A549 treated with Hydrocortisone at 1 μM for 4 hours (cell line): ENCODE data around the gene RABEPK. TPM values are rescaled to one million over a fixed set of nuclear protein-coding genes. Genes with fewer than 3 reads are reported as not detected.

Experiments
- total RNA-seq: library from RNA; stranded (reverse); fragments of 200-300 nt; extraction: Qiagen RNA extraction; gene quantifications from 5 replicates; pipeline ENCODE4 v1.2.3, GENCODE V29; 2022

Gene RABEPK
- 35.5 to 42.6 TPM (median 40.4 TPM) in 5 replicates for total RNA-seq

GRCh38 chr9:125200216-125201047 is at the start of gene RABEPK:
Gene RABEPK, plus strand, starts transcription at chr9:125200542. Its CDS starts 2,472 bp downstream, at chr9:125203014.

GRCh38 chr9:125189361-125190289 is 10.7 kb upstream of the RABEPK start, which contains the start of gene PPP6C:
Gene PPP6C, minus strand, starts transcription at chr9:125189803. Its CDS starts 85 bp downstream, at chr9:125189718.

GRCh38 chr9:125241000-125241862 is 40.9 kb downstream of the RABEPK start, which contains the start of gene HSPA5:
Gene HSPA5, minus strand, starts transcription at chr9:125241343. Its CDS starts 217 bp downstream, at chr9:125241126.

GRCh38 chr9:125261501-125262293 is 61.4 kb downstream of the RABEPK start, which contains the start of gene GAPVD1:
Gene GAPVD1, plus strand, starts transcription at chr9:125261826. Its CDS starts 37,096 bp downstream, at chr9:125298922.

Other genes with a start within 250 kb of the RABEPK start
- 1.3 to 2.1 TPM (median 1.5 TPM) in 5 replicates for gene SCAI, start 57.0 kb upstream of the RABEPK start, total RNA-seq
- 26.8 to 29.4 TPM (median 28.8 TPM) in 5 replicates for gene PPP6C, start 10.7 kb upstream of the RABEPK start, total RNA-seq
- 336 to 395 TPM (median 378 TPM) in 5 replicates for gene HSPA5, start 40.8 kb downstream of the RABEPK start, total RNA-seq
- 11.4 to 19.4 TPM (median 15.7 TPM) in 5 replicates for gene GAPVD1, start 61.3 kb downstream of the RABEPK start, total RNA-seq